K562 (cell line): ENCODE measurements around the gene LENEP. TPM values are rescaled to one million over a fixed set of nuclear protein-coding genes. Genes with fewer than 3 reads are reported as not detected.

Source experiments
- ADNP ChIP-seq: fragments of 200-800 bp; sonication (Bioruptor generic); IDR thresholded peaks from 2 replicates; pipeline ENCODE4 v1.6.1; 2016; ENCODE audit warnings: missing genetic modification characterization, missing compliant biosample characterization
- ATF7 ChIP-seq: fragments of 450-650 bp; IDR thresholded peaks from 2 replicates; pipeline ENCODE4 v1.7.1; 2014; ENCODE audit warnings: mild to moderate bottlenecking, moderate library complexity
- BCOR ChIP-seq: fragments of 450-650 bp; IDR thresholded peaks from 2 replicates; pipeline ENCODE4 v1.6.1; 2016
- C11orf30 ChIP-seq: fragments of 450-650 bp; IDR thresholded peaks from 2 replicates; pipeline ENCODE4 v1.6.1; 2016; ENCODE audit warnings: low read depth, mild to moderate bottlenecking
- CHD2 ChIP-seq: IDR thresholded peaks from 2 replicates; pipeline ENCODE4 v1.6.1; 2011; ENCODE audit warnings: low read depth, low read length
- ELF2 ChIP-seq: fragments of 250-450 bp; sonication (Bioruptor Pico); IDR thresholded peaks from 2 replicates; pipeline ENCODE4 v1.5.0; 2021; ENCODE audit warnings: mild to moderate bottlenecking
- GTF2B ChIP-seq: IDR thresholded peaks from 2 replicates; pipeline ENCODE4 v1.6.1; 2011; ENCODE audit not compliant: insufficient read length; ENCODE audit errors: extremely low read depth
- HMG20B ChIP-seq: fragments of 250-450 bp; sonication (Bioruptor Pico); IDR thresholded peaks from 2 replicates; pipeline ENCODE4 v1.5.0; 2021; ENCODE audit warnings: mild to moderate bottlenecking
- NEUROD1 ChIP-seq: fragments of 150-350 bp; IDR thresholded peaks from 2 replicates; pipeline ENCODE4 v1.6.1; 2014; ENCODE audit warnings: borderline replicate concordance, low read length, low read depth; ENCODE audit not compliant: partially characterized antibody
- PRPF4 ChIP-seq: fragments of 200-400 bp; formaldehyde crosslinking; IDR thresholded peaks from one replicate; pipeline ENCODE4 v1.6.1; 2017; ENCODE audit warnings: low read length, low read depth, mild to moderate bottlenecking; ENCODE audit not compliant: insufficient read depth, poor library complexity, severe bottlenecking
- RBBP5 ChIP-seq: fragments of 200-600 bp; sonication (generic); IDR thresholded peaks from 2 replicates; pipeline ENCODE4 v1.6.1; 2012; ENCODE audit warnings: borderline replicate concordance, mild to moderate bottlenecking, low read length, control low read depth, inconsistent platforms; ENCODE audit not compliant: insufficient read depth, poor library complexity, severe bottlenecking
- TOE1 ChIP-seq, 2 experiments: fragments of 450-650 bp in 1 of 2; sonication (generic) in 1 of 2; formaldehyde crosslinking in 1 of 2; IDR thresholded peaks; 2 replicates each; pipeline versions ENCODE4 v1.7.1 to v1.8.0; 2016 to 2022; ENCODE audit warnings: borderline replicate concordance in 2 of 2, mild to moderate bottlenecking in 2 of 2, antibody characterized with exemption in 1 of 2, inconsistent platforms in 1 of 2, low read depth in 1 of 2, missing genetic modification reagents in 1 of 2, moderate library complexity in 1 of 2
- USF2 ChIP-seq: sonication (generic); formaldehyde crosslinking; IDR thresholded peaks from 2 replicates; pipeline ENCODE4 v1.5.0; 2020; ENCODE audit warnings: missing genetic modification reagents
- YBX1 ChIP-seq: fragments of 450-650 bp; IDR thresholded peaks from 2 replicates; pipeline ENCODE4 v1.7.1; 2016; ENCODE audit warnings: mild to moderate bottlenecking
- ZC3H8 ChIP-seq: fragments of 450-650 bp; IDR thresholded peaks from 2 replicates; pipeline ENCODE4 v1.6.1; 2017
- ZNF184 ChIP-seq: sonication (generic); formaldehyde crosslinking; IDR thresholded peaks from 2 replicates; pipeline ENCODE4 v1.5.0; 2020; ENCODE audit warnings: missing genetic modification reagents
- ZNF239 ChIP-seq: fragments of 250-450 bp; sonication (Bioruptor Pico); IDR thresholded peaks from 2 replicates; pipeline ENCODE4 v1.4.0; 2020; ENCODE audit warnings: mild to moderate bottlenecking
- ZNF280A ChIP-seq: fragments of 450-650 bp; IDR thresholded peaks from 2 replicates; pipeline ENCODE4 v1.6.1; 2018; ENCODE audit warnings: mild to moderate bottlenecking, low read depth; ENCODE audit not compliant: partially characterized antibody
- ZNF436 ChIP-seq: fragments of 250-450, 450-650 bp; sonication (Bioruptor Pico); formaldehyde crosslinking; IDR thresholded peaks from 2 replicates; pipeline ENCODE4 v1.7.0; 2020; ENCODE audit warnings: mild to moderate bottlenecking
- ZNF766 ChIP-seq: fragments of 200-800 bp; sonication (Bioruptor generic); conservative IDR thresholded peaks from 2 replicates; pipeline ENCODE4 v1.6.1; 2016; ENCODE audit warnings: missing genetic modification characterization, missing compliant biosample characterization
- polyA plus RNA-seq, 8 experiments: library from polyadenylated mRNA; depleted of rRNA in 4 of 8; stranded (reverse) in 5 of 8; unstranded in 3 of 8; fragments of >200 nt; fragmentation: Nextera tagmentation in 2 of 8; fragmentation: Illumina TruSeq in 1 of 8; extraction: Ambion mirVana in 2 of 8; extraction: Trizol in 1 of 8; gene quantifications; 2 replicates each; pipeline versions ENCODE4 v1.2.1 to v1.2.3, GENCODE V29; 2011 to 2014; ENCODE audit warnings: inconsistent platforms in 1 of 8, missing spikeins in 1 of 8
- total RNA-seq, 7 experiments: library from RNA; depleted of rRNA in 6 of 7; stranded (reverse); fragments of >200 nt in 6 of 7; fragmentation: Illumina TruSeq in 2 of 7; extraction: Trizol in 2 of 7; gene quantifications; 2 replicates each; pipeline versions ENCODE4 v1.2.1 to v1.2.3, GENCODE V29; 2011 to 2021; ENCODE audit warnings: low replicate concordance in 1 of 7
- TF ChIP-seq, protein P1 (sequence below): IDR thresholded peaks from 3 replicates; pipeline ENCODE4 v1.6.1; 2011; ENCODE audit warnings: borderline replicate concordance, mild to moderate bottlenecking, moderate library complexity; ENCODE audit not compliant: insufficient read length; ENCODE audit errors: extremely low read depth

Gene LENEP
- total and polyA plus RNA-seq, 9 of the 15 experiments (the other 6 are each of a cell fraction or from before 2014, with no cell fraction given): 0.23 to 0.87 (median 0.67) TPM; not detected in 5

DNA sequence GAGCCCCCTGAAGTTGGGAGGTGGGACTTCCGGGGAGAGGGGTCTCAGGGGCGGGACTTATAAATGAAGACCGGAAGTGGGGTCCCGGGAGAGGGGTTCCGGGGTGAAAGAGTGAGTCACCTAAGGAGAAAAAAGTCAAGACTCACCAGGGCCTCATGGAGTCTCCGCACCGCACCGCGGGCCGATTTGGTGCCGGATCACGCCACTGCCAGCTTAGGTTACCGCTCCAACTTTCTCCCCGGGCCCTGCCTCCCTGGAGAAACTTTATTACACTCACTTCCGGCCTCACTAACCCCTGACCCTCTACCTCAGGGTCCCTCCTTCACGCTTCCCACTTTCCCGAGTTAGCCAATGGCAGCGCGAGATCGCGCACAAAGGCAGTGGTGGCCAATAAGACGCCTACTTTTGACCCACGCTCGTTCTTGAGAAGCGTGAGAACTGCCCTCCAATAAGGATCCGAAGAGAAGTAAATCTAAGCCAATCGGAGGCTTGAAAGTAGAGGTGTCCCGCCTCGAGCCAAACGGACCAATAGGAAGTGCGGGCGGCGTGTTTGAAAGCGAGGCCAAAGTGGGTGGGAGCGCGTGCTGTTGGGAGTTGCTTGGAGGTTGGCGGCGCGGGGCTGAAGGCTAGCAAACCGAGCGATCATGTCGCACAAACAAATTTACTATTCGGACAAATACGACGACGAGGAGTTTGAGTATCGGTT is 19.1 kb upstream of the LENEP start, which contains the start of gene CKS1B (continued):
- no peak for TF ChIP-seq USF2
- no peak for TF ChIP-seq ZNF184 (CRISPR knock-in tag)
- TF ChIP-seq ZNF766: 0 out of 2 replicates have a peak, but pooled peaks have one; percentile 32
- no peak; the same call in 1 of the 2 replicates for TF ChIP-seq ELF2 (CRISPR knock-in tag)
- TF ChIP-seq TOE1 (IDR thresholded peaks at IDR 0.05; ENCODE audit: borderline replicate concordance): peak; percentile 69; the same call in 1 of the 2 replicates
- no peak for TF ChIP-seq TOE1 (CRISPR knock-in tag; IDR thresholded peaks at IDR 0.05; ENCODE audit: borderline replicate concordance, low read depth)
- TF ChIP-seq NEUROD1: peak; percentile 96
- no peak for TF ChIP-seq BCOR
- TF ChIP-seq ZNF436 (CRISPR knock-in tag): 0 out of 2 replicates have a peak, but pooled peaks have one; percentile 40
- no peak for TF ChIP-seq HMG20B (CRISPR knock-in tag)
- no peak for TF ChIP-seq ZNF280A
- no peak for TF ChIP-seq ZNF239
- TF ChIP-seq GTF2B: peak; percentile 19
- no peak for TF ChIP-seq PRPF4
- TF ChIP-seq ADNP (tag): no peak
- no peak for TF ChIP-seq YBX1
- TF ChIP-seq ZC3H8: no peak
- TF ChIP-seq ATF7: peak; percentile 80; the same call in 1 of the 2 replicates
- TF ChIP-seq CHD2: peak; percentile 90
- TF ChIP-seq, protein P1, sequence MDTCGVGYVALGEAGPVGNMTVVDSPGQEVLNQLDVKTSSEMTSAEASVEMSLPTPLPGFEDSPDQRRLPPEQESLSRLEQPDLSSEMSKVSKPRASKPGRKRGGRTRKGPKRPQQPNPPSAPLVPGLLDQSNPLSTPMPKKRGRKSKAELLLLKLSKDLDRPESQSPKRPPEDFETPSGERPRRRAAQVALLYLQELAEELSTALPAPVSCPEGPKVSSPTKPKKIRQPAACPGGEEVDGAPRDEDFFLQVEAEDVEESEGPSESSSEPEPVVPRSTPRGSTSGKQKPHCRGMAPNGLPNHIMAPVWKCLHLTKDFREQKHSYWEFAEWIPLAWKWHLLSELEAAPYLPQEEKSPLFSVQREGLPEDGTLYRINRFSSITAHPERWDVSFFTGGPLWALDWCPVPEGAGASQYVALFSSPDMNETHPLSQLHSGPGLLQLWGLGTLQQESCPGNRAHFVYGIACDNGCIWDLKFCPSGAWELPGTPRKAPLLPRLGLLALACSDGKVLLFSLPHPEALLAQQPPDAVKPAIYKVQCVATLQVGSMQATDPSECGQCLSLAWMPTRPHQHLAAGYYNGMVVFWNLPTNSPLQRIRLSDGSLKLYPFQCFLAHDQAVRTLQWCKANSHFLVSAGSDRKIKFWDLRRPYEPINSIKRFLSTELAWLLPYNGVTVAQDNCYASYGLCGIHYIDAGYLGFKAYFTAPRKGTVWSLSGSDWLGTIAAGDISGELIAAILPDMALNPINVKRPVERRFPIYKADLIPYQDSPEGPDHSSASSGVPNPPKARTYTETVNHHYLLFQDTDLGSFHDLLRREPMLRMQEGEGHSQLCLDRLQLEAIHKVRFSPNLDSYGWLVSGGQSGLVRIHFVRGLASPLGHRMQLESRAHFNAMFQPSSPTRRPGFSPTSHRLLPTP: no peak
- peak; percentile 83 for TF ChIP-seq C11orf30
- TF ChIP-seq RBBP5: peak; percentile 29
